ENCODE results near the gene PDSS1. TPM values are rescaled to one million over a fixed set of nuclear protein-coding genes. Genes with fewer than 3 reads are reported as not detected.
"Not testable (repeated sequence)": the region's sequence is repeated elsewhere in the genome, so short reads cannot be mapped to it uniquely, and the experiment has no call there.

Gene PDSS1
- total RNA-seq, 1 donor from 2014 or later: 8.8 TPM

GRCh38 chr10:26685441-26685840, 12.1 kb upstream of the PDSS1 start:
- TF ChIP-seq CTCF (conservative IDR thresholded peaks at IDR 0.05; ENCODE audit: low read depth, low read length): no peak
- no peak overlapping the region for H3K4me3 ChIP-seq (ENCODE audit: low read depth, low read length)
- no peak for DNase-seq (ENCODE audit: low read depth)

GRCh38 chr10:26689399-26689798, 8.1 kb upstream of the PDSS1 start:
- H3K4me3 ChIP-seq (ENCODE audit: low read depth, low read length): no peak overlapping the region
- no peak for TF ChIP-seq CTCF (conservative IDR thresholded peaks at IDR 0.05; ENCODE audit: low read depth, low read length)
- no peak for DNase-seq (ENCODE audit: low read depth)

- H3K4me3 ChIP-seq (ENCODE audit: low read depth, low read length): no peak overlapping the region
- no peak for TF ChIP-seq CTCF (conservative IDR thresholded peaks at IDR 0.05; ENCODE audit: low read depth, low read length)
- no peak for DNase-seq (ENCODE audit: low read depth)
Measured at GRCh38 chr10:26690731-26691475, 6.6 kb upstream of the PDSS1 start.

- not testable (repeated sequence) for DNase-seq (ENCODE audit: low read depth)
Measured at GRCh38 chr10:26694536-26694935, 3.0 kb upstream of the PDSS1 start.

GRCh38 chr10:26696786-26697162, 727 bp upstream of the PDSS1 start:
- no peak for DNase-seq (ENCODE audit: low read depth)
- TF ChIP-seq CTCF (conservative IDR thresholded peaks at IDR 0.05; ENCODE audit: low read depth, low read length): no peak

More at GRCh38 chr10:26694536-26694935, 3.0 kb upstream of the PDSS1 start:
- not testable (repeated sequence) for H3K4me3 ChIP-seq (ENCODE audit: low read depth, low read length)

GRCh38 chr10:26697922-26698608, 564 bp downstream of the PDSS1 start:
- no peak for TF ChIP-seq CTCF (conservative IDR thresholded peaks at IDR 0.05; ENCODE audit: low read depth, low read length)
- H3K4me3 ChIP-seq (ENCODE audit: low read depth, low read length): peak overlapping the region; percentile 80
- DNase-seq (ENCODE audit: low read depth): no peak

More at GRCh38 chr10:26696786-26697162, 727 bp upstream of the PDSS1 start:
- peak overlapping the region; percentile 80 for H3K4me3 ChIP-seq (ENCODE audit: low read depth, low read length)

GRCh38 chr10:26698909-26699308, 1.4 kb downstream of the PDSS1 start:
- no peak for TF ChIP-seq CTCF (conservative IDR thresholded peaks at IDR 0.05; ENCODE audit: low read depth, low read length)
- H3K4me3 ChIP-seq (ENCODE audit: low read depth, low read length): peak overlapping the region; percentile 80
- no peak for DNase-seq (ENCODE audit: low read depth)
